PC-3 (cell line): ENCODE measurements around the gene TRMT112.
"Not testable (repeated sequence)": the region's sequence is repeated elsewhere in the genome, so short reads cannot be mapped to it uniquely, and the experiment has no call there.

Source experiments
- EZH2 ChIP-seq: fragments of 300-600 bp; sonication (generic); IDR thresholded peaks from one replicate; pipeline ENCODE4 v1.6.1; 2017; ENCODE audit warnings: antibody characterized with exemption, mild to moderate bottlenecking, low read length; ENCODE audit not compliant: unreplicated experiment
- TF ChIP-seq, protein P1 (sequence below): fragments of 300-600 bp; sonication (generic); conservative IDR thresholded peaks from 2 replicates; pipeline ENCODE4 v1.5.1; 2017; ENCODE audit warnings: antibody characterized with exemption, low read depth, mild to moderate bottlenecking, low read length

DNA sequence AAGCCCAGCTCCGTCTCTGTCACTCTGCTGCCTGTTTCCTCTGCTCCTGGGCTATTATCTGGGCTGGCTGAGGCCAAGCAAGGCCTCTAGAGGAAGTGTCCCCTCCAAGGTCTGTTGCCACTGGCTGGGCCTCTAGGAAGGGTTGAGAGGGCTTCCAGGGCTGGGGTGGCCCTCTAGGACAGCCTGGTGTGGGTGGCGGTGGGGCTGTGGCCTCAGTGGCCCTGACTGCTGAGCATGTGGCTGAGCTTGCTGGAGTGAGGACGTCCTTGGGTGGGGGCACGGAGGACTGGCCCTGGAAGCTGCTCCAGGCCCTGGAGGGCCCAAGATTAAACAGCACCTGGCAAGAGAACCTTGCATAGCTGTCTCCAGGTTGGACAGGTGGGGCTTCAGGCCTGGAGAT, 6.6 kb upstream of the TRMT112 start:
- not testable (repeated sequence) for TF ChIP-seq EZH2
- TF ChIP-seq, protein P1, sequence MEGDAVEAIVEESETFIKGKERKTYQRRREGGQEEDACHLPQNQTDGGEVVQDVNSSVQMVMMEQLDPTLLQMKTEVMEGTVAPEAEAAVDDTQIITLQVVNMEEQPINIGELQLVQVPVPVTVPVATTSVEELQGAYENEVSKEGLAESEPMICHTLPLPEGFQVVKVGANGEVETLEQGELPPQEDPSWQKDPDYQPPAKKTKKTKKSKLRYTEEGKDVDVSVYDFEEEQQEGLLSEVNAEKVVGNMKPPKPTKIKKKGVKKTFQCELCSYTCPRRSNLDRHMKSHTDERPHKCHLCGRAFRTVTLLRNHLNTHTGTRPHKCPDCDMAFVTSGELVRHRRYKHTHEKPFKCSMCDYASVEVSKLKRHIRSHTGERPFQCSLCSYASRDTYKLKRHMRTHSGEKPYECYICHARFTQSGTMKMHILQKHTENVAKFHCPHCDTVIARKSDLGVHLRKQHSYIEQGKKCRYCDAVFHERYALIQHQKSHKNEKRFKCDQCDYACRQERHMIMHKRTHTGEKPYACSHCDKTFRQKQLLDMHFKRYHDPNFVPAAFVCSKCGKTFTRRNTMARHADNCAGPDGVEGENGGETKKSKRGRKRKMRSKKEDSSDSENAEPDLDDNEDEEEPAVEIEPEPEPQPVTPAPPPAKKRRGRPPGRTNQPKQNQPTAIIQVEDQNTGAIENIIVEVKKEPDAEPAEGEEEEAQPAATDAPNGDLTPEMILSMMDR = not testable (repeated sequence)
